ENCODE data around the gene YWHAB.
"Not testable (repeated sequence)": the region's sequence is repeated elsewhere in the genome, so short reads cannot be mapped to it uniquely, and the experiment has no call there.

The YWHAB gene

GRCh38 chr20:44866703-44867335, 18.7 kb upstream of the YWHAB start:
- no peak for DNase-seq (ENCODE audit: low read depth in 2 of 3, low spot score in 2 of 3)

GRCh38 chr20:44869471-44869870, 16.0 kb upstream of the YWHAB start:
- DNase-seq (ENCODE audit: low read depth in 2 of 3, low spot score in 2 of 3): no peak

GRCh38 chr20:44882360-44882759, 3.1 kb upstream of the YWHAB start:
- not testable (repeated sequence) for DNase-seq (ENCODE audit: low read depth in 2 of 3, low spot score in 2 of 3)

GRCh38 chr20:44883214-44883902, 2.1 kb upstream of the YWHAB start:
- no peak for DNase-seq (ENCODE audit: low read depth in 2 of 3, low spot score in 2 of 3)

- DNase-seq (ENCODE audit: low read depth in 2 of 3, low spot score in 2 of 3): no peak
Observed at GRCh38 chr20:44884907-44885391, 556 bp upstream of the YWHAB start.

GRCh38 chr20:44886266-44886651, 754 bp downstream of the YWHAB start:
- DNase-seq (ENCODE audit: low read depth in 2 of 3, low spot score in 2 of 3): no peak

- DNase-seq (ENCODE audit: low read depth in 2 of 3, low spot score in 2 of 3): no peak
Observed at GRCh38 chr20:44886828-44887227, 1.3 kb downstream of the YWHAB start.

- no peak for DNase-seq (ENCODE audit: low read depth in 2 of 3, low spot score in 2 of 3)
Observed at GRCh38 chr20:44887466-44887865, 2.0 kb downstream of the YWHAB start.

GRCh38 chr20:44888226-44889103, 3.0 kb downstream of the YWHAB start:
- DNase-seq (ENCODE audit: low read depth in 2 of 3, low spot score in 2 of 3): no peak

GRCh38 chr20:44891826-44892225, 6.3 kb downstream of the YWHAB start:
- DNase-seq (ENCODE audit: low read depth in 2 of 3, low spot score in 2 of 3): no peak

- no peak for DNase-seq (ENCODE audit: low read depth in 2 of 3, low spot score in 2 of 3)
Observed at GRCh38 chr20:44894959-44895358, 9.5 kb downstream of the YWHAB start.

- DNase-seq (ENCODE audit: low read depth in 2 of 3, low spot score in 2 of 3): no peak
Observed at GRCh38 chr20:44896583-44896982, 11.1 kb downstream of the YWHAB start.

GRCh38 chr20:44897133-44897532, 11.6 kb downstream of the YWHAB start:
- DNase-seq (ENCODE audit: low read depth in 2 of 3, low spot score in 2 of 3): no peak

GRCh38 chr20:44900231-44900854, 14.8 kb downstream of the YWHAB start:
- DNase-seq (ENCODE audit: low read depth in 2 of 3, low spot score in 2 of 3): no peak

- DNase-seq (ENCODE audit: low read depth in 2 of 3, low spot score in 2 of 3): no peak
Observed at GRCh38 chr20:44901974-44902373, 16.5 kb downstream of the YWHAB start.

- DNase-seq (ENCODE audit: low read depth in 2 of 3, low spot score in 2 of 3): no peak
Observed at GRCh38 chr20:44904377-44904776, 18.9 kb downstream of the YWHAB start.

GRCh38 chr20:44908987-44909871, 23.7 kb downstream of the YWHAB start:
- no peak for DNase-seq (ENCODE audit: low read depth in 2 of 3, low spot score in 2 of 3)

GRCh38 chr20:44909872-44910689, 24.6 kb downstream of the YWHAB start, which contains the start of gene PABPC1L:
Gene PABPC1L, plus strand, starts transcription at chr20:44910060. Its CDS starts 84 bp downstream, at chr20:44910144.
- DNase-seq (ENCODE audit: low read depth in 2 of 3, low spot score in 2 of 3): peak; percentile 52 to 63 (median 60)

GRCh38 chr20:44910690-44911262, 25.3 kb downstream of the YWHAB start:
- no peak for DNase-seq (ENCODE audit: low read depth in 2 of 3, low spot score in 2 of 3)

All from activated CD8-positive, alpha-beta memory T cell treated with anti-CD3 and anti-CD28 coated beads for 48 hours (primary cell).